HG03558 (cell line): ENCODE data around the gene KCNG1.

Experiments
- ATAC-seq: cut with Tn5 transposase; IDR thresholded peaks from one replicate; pipeline ENCODE4 v1.9.1; 2021; ENCODE audit warnings: moderate number of reproducible peaks; ENCODE audit not compliant: unreplicated experiment; ENCODE audit errors: extremely low read depth

KCNG1 gene

GRCh38 chr20:51014797-51015722 is 7.8 kb downstream of the KCNG1 start:
- no peak for ATAC-seq

DNA sequence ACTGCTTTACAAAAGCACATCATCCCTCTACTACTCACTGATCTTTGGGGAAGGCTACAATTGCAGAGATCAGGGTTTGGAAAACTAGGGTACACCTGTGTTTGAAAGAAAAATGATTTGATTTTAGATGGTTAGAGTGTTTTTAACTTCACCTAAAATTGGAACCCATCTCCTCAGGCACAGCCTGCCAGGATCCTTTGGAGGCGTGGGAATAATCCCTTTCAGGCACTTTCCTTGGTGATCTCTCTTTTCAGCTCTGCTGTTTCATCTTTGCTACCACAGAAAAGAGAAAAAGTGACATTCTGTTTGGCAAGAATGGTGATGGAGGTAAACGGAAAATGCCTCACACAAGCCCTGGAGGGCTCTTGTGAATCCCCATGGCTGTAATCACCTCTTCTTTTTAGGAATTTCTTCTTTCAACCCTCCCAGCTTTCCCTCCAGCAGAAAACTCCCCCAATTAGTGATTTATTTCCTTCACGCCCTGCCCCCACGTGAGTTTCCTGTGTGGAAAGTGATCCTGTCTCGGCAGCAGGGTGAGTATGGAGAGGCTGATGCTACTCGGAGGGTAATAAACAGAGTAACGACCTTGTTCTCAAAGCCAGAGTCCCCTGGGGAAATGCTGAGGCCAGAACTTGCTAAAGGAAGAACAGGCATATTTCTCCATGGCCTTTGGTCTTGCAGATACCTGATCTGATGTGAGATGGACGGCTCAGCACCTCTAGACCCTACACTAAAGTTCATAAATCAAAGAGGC is 9.2 kb downstream of the KCNG1 start:
- no peak for ATAC-seq

GRCh38 chr20:51012357-51012756 is 10.6 kb downstream of the KCNG1 start:
- no peak for ATAC-seq

- ATAC-seq: no peak
Measured at GRCh38 chr20:51011479-51011878, 11.4 kb downstream of the KCNG1 start.

GRCh38 chr20:51010932-51011331 is 12.0 kb downstream of the KCNG1 start:
- ATAC-seq: no peak

- ATAC-seq: no peak
Measured at GRCh38 chr20:51010043-51010365, 12.9 kb downstream of the KCNG1 start.

GRCh38 chr20:51009303-51010042 is 13.4 kb downstream of the KCNG1 start:
- no peak for ATAC-seq

- no peak for ATAC-seq
Measured at GRCh38 chr20:51008718-51009117, 14.2 kb downstream of the KCNG1 start.

- no peak for ATAC-seq
Measured at GRCh38 chr20:51005214-51005613, 17.7 kb downstream of the KCNG1 start.

DNA sequence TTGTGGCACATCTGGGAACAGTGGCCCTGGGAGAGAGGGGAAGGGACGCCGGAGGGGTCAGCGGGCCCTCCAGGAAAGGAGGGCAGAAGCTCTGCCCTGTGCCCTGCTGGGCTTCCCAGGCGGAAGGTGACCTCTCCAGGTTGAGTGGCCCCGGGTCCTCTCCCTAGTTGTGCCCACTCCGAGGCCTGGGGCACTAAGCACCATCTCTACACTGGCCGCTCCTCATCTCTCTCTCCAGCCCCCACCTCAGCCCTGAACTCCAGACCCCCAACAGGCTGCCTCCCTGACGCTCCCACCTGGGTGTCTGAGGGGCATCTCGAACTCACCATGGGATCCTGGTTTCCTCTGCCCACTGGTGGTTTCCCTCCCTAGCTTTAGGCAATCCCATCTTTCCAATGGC is 18.1 kb downstream of the KCNG1 start:
- no peak for ATAC-seq

DNA sequence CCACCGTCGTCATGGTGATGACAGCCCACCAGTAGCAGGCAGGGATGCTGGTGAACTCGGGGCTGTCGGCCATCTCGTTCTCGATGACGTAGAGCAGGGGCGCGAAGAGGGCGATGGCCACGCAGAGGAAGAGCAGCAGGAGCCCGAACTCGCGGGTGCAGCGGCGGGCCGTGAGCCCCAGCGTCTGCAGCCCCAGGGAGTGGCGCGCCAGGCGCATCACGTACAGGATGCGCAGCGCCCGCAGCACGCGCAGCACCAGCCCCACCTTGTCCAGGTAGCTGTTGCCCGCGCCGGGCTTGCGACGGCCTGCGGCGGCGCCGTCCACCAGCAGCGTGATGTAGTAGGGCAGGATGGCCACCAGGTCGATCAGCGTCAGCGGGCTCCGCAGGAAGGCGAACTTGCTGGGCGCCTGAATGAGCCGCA is 18.6 kb downstream of the KCNG1 start:
- no peak for ATAC-seq

GRCh38 chr20:51003753-51004152 is 19.2 kb downstream of the KCNG1 start:
- no peak for ATAC-seq

DNA sequence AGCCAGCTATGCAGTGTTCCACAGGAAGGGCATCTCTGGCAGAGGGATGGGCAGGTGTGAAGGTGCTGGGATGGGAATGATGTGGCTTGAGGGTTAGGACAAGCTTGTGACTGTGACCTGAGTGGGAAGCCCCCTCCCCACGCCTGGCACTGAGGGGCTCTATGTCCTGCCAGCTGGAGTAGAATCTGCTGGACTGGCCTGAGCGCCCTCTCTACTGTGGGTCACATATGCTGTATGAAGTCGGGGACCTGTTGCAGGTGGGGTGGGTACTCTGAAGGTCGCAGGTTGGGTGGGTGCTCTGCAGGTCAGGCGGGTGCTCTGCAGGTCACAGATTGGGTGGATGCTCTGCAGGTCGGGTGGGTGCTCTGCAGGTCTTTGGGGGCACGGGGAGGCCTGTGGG is 20.3 kb downstream of the KCNG1 start:
- ATAC-seq: no peak

DNA sequence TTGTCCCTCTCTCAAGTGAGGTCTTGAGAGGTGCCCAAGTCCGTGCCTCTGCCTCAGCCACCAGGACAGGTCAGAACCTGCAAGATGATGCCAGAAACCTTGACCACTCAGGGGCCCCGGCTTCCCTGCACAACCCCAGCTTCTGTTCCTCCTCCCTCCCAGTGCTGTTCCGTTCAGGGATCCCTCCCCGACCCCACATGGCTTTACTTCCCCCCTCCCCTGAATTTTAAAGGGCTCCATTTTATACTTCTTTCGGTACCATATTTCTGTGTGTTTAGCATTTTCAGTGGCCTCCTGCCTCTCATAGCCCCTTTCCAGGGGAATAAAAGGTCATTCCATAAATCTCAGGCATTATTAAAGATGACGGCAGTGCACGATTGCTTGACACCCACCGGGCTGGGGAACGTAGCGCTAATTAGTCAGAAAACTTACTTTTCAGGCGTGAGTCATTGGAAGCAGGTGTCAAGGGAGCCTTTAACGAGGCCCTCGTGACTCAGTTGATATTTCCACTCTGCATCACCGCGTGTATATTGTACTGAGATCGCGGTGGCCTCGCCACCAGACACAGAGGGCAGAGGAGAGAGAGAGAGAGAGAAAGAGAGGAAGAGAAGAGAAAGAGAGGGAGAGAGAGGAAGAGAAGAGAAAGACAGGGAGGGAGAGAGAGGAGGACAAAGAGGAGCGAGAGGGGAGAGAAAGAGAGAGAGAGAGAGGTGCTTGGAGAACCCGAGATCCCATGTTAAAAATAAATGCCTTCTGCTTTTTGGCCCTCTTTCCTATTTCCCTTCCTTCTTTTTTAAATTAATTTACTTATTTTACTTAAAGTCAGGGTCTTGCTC is 21.3 kb downstream of the KCNG1 start:
- ATAC-seq: no peak

GRCh38 chr20:50999355-50999754 is 23.6 kb downstream of the KCNG1 start:
- ATAC-seq: no peak

DNA sequence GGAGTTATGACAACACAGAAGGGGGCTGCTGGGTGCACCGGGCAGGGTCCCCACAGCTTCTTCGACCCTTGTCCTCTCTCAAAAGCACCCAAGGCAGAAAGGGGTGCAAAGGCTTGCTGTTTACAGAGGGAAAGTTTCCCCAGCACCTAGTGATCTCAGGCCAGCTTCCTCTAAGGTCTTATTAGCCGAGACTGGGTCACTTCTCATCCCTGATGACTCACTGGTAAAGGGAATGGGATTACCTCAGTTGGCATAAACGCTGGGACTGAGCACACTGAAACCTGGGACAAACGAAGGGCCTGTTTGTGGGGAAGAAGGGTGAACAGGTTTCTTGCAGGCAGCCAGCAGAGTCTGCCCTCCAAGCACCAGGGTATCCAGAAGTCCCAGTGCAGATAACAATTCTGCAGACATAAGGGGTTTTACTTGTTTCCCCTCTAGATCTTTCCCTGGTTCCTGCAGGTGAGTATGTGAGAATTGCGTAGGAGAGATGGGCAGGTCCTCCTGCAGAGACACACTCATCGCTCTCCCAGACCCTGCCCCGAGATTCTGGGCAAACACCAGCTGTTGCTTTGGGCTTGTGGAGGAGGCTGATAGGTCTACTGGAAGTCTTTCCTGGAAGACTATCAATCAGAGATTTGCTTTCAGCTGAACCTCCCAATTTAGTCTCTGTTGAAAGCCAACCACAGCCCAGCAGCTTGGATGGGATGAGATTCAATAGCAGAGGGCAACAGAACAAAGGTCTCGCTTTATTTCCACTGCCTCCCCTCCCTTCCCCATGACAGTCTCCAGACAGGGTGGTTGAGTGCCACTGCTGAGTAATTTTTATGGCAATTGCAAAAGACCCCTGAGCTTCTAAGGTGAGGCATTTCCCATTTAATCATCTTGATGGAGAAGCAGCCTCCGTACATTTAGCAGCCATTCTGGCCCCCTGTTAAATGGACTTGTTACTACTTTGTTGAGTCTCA is 25.7 kb downstream of the KCNG1 start:
- no peak for ATAC-seq

DNA sequence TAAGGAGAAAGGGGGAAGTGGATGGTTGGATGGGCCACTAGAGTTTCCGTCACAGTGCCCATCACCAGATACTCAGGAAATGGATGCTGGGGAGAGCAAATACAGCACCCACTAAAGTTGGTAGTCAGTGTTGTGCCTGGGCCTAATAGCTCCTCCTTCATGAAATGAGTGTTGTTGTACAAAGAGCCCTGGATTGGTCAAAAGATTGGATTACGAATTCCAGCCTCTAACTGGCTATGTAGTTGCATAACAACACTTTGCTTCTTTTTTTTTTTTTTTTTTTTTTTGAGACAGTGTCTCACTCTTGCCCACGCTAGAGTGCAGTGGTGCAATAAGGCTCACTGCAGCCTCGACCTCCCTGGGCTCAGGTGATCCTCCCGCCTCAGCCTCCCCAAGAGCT is 27.4 kb downstream of the KCNG1 start:
- no peak for ATAC-seq

GRCh38 chr20:50993876-50994275 is 29.0 kb downstream of the KCNG1 start:
- no peak for ATAC-seq
